Measurements from ENCODE around the gene HPGD. TPM values are rescaled to one million over a fixed set of nuclear protein-coding genes. Genes with fewer than 3 reads are reported as not detected.

Gene HPGD
- total RNA-seq, 1 experiment from 2014 or later = 9.5 TPM

GRCh38 chr4:174449152-174449551 is 73.1 kb downstream of the HPGD start:
- DNase-seq (ENCODE audit: low read depth, low spot score) = no peak
- in situ Hi-C loops (cut with HindIII; ENCODE audit: low pct_unique_long_range_greater_than_20kb, low sequenced_read_pairs) = no loop called here

DNA sequence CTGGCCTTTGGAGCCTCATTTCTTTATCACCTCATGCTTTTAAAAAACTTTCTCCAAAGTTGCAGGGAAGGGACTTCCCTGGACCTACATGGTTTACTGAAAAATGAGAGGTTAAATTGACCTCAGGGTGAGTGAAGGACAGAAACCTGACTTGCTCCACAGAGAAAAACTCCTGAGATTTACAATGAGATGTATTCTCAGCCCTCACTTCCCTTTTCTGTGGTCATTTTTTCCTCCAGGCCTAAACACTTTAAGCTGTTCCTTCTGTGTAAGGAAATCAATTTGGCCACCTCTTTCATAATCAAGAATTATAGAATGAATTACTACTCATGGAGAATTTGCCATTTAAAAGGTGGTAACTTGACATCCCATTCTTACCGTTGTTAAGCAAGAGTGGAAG is 77.9 kb downstream of the HPGD start:
- DNase-seq (ENCODE audit: low read depth, low spot score) = no peak
- in situ Hi-C loops (cut with HindIII; ENCODE audit: low pct_unique_long_range_greater_than_20kb, low sequenced_read_pairs) = no loop called here

Other genes starting within 250 kb of the HPGD start
- 35.2 and 37.2 TPM in 2 replicates for gene FBXO8, start 238.8 kb downstream of the HPGD start, total RNA-seq (2014; rRNA removed; shearing (Covaris generic))
- gene CEP44, start 238.6 kb downstream of the HPGD start, total RNA-seq (2014; rRNA removed; shearing (Covaris generic)) = 13.5 and 14.0 TPM in 2 replicates